OCI-LY1 (cell line): ENCODE results near the gene KCNH4.

Experiments used
- H2AFZ ChIP-seq: fragments of 200-600 bp; sonication (generic), shearing (Covaris generic); 2 replicates; pipeline ENCODE4 v1.6.0; 2014; ENCODE audit warnings: antibody characterized with exemption, mild to moderate bottlenecking, low read length
- H3F3A ChIP-seq: fragments of 200-600 bp; sonication (generic), shearing (Covaris generic); 2 replicates; pipeline ENCODE4 v1.6.0; 2014; ENCODE audit warnings: mild to moderate bottlenecking, antibody characterized with exemption, low read length, moderate library complexity; ENCODE audit not compliant: insufficient read depth
- H3K27ac ChIP-seq: fragments of 200-600 bp; sonication (generic); 2 replicates; pipeline ENCODE4 v1.5.1; 2014; ENCODE audit warnings: low read length, mixed run types, mild to moderate bottlenecking, low read depth; ENCODE audit not compliant: poor library complexity, severe bottlenecking
- H3K27me3 ChIP-seq: fragments of 200-600 bp; sonication (generic); 2 replicates; pipeline ENCODE4 v1.6.0; 2014; ENCODE audit warnings: antibody characterized with exemption, mild to moderate bottlenecking, low read length, moderate library complexity; ENCODE audit not compliant: insufficient read depth
- H3K36me3 ChIP-seq: fragments of 200-600 bp; sonication (generic); 2 replicates; pipeline ENCODE4 v1.6.1; 2014; ENCODE audit warnings: mild to moderate bottlenecking, antibody characterized with exemption, low read length, moderate library complexity, mixed read lengths; ENCODE audit not compliant: insufficient read depth
- H3K4me1 ChIP-seq: fragments of 200-600 bp; sonication (generic); 2 replicates; pipeline ENCODE4 v1.5.1; 2014; ENCODE audit warnings: mild to moderate bottlenecking, low read length, moderate library complexity; ENCODE audit not compliant: insufficient read depth, severe bottlenecking
- H3K4me2 ChIP-seq: fragments of 200-600 bp; sonication (generic), shearing (Covaris generic); 2 replicates; pipeline ENCODE4 v1.6.1; 2014; ENCODE audit warnings: low read length
- H3K4me3 ChIP-seq: fragments of 200-600 bp; sonication (generic); 2 replicates; pipeline ENCODE4 v1.5.1; 2014; ENCODE audit warnings: low read length, low read depth, mild to moderate bottlenecking, mixed read lengths; ENCODE audit not compliant: poor library complexity, severe bottlenecking
- H3K79me2 ChIP-seq: fragments of 200-600 bp; shearing (Covaris generic); 2 replicates; pipeline ENCODE4 v1.6.1; 2016; ENCODE audit warnings: mixed run types, low read length, mixed read lengths; ENCODE audit not compliant: insufficient read depth
- H3K9ac ChIP-seq: fragments of 200-600 bp; sonication (generic), shearing (Covaris generic); 2 replicates; pipeline ENCODE4 v1.6.1; 2014; ENCODE audit warnings: mild to moderate bottlenecking, low read length, mixed read lengths
- H3K9me2 ChIP-seq: fragments of 200-600 bp; sonication (generic), shearing (Covaris generic); 2 replicates; pipeline ENCODE4 v1.6.1; 2014; ENCODE audit warnings: low read depth, mild to moderate bottlenecking, low read length, mixed read lengths
- H3K9me3 ChIP-seq: fragments of 200-600 bp; shearing (Covaris generic); 2 replicates; pipeline ENCODE4 v1.6.1; 2014; ENCODE audit warnings: low read length, mixed read lengths
- H4K20me1 ChIP-seq: fragments of 200-600 bp; sonication (generic), shearing (Covaris generic); 2 replicates; pipeline ENCODE4 v1.6.0; 2016; ENCODE audit warnings: mild to moderate bottlenecking, low read length; ENCODE audit not compliant: insufficient read depth
- EZH2 ChIP-seq: fragments of 200-600 bp; sonication (generic), shearing (Covaris generic); IDR thresholded peaks from 2 replicates; pipeline ENCODE4 v1.8.0; 2017; ENCODE audit warnings: borderline replicate concordance, mixed run types, mild to moderate bottlenecking, antibody characterized with exemption, low read length, moderate library complexity, mixed read lengths
- TF ChIP-seq, protein P1 (sequence below): fragments of 200-600 bp; sonication (generic), shearing (Covaris generic); IDR thresholded peaks from 2 replicates; pipeline ENCODE4 v1.5.1; 2017; ENCODE audit warnings: mild to moderate bottlenecking, antibody characterized with exemption, low read length, moderate library complexity, mixed read lengths

The KCNH4 gene

GRCh38 chr17:42117397-42118125 is 63.4 kb downstream of the KCNH4 start:
- Histone ChIP-seq H3K36me3 (peaks cover 39% of the 10 kb centered on the region; the same call in 1 of the 2 replicates), H3K4me2 (no peak overlapping the region), H3K79me2 (no peaks in the 10 kb centered on the region), H3K27me3 (no peaks in the 10 kb centered on the region), H3K27ac (no peak overlapping the region), H3K9ac (no peak overlapping the region), H3K9me2 (no peaks in the 10 kb centered on the region), H2AFZ (no peak overlapping the region), H3F3A (no peaks in the 10 kb centered on the region), H4K20me1 (no peaks in the 10 kb centered on the region), H3K9me3 (no peaks in the 10 kb centered on the region), H3K4me3 (no peak overlapping the region), H3K4me1 (peaks cover 55% of the 10 kb centered on the region)
- TF ChIP-seq, protein P1, sequence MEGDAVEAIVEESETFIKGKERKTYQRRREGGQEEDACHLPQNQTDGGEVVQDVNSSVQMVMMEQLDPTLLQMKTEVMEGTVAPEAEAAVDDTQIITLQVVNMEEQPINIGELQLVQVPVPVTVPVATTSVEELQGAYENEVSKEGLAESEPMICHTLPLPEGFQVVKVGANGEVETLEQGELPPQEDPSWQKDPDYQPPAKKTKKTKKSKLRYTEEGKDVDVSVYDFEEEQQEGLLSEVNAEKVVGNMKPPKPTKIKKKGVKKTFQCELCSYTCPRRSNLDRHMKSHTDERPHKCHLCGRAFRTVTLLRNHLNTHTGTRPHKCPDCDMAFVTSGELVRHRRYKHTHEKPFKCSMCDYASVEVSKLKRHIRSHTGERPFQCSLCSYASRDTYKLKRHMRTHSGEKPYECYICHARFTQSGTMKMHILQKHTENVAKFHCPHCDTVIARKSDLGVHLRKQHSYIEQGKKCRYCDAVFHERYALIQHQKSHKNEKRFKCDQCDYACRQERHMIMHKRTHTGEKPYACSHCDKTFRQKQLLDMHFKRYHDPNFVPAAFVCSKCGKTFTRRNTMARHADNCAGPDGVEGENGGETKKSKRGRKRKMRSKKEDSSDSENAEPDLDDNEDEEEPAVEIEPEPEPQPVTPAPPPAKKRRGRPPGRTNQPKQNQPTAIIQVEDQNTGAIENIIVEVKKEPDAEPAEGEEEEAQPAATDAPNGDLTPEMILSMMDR, result no peak
- no peak for TF ChIP-seq EZH2

GRCh38 chr17:42116705-42117396 is 64.1 kb downstream of the KCNH4 start:
- no peak for TF ChIP-seq EZH2
- TF ChIP-seq, protein P1, result peak; percentile 93
- H3K9me3 ChIP-seq, result no peaks in the 10 kb centered on the region
- no peaks in the 10 kb centered on the region for H4K20me1 ChIP-seq
- H3K27ac ChIP-seq, result peak overlapping the region; percentile 80
- no peak overlapping the region for H2AFZ ChIP-seq
- H3K36me3 ChIP-seq, result peaks cover 39% of the 10 kb centered on the region; the same call in 1 of the 2 replicates
- H3K9ac ChIP-seq, result no peak overlapping the region
- no peaks in the 10 kb centered on the region for H3K9me2 ChIP-seq
- H3K4me3 ChIP-seq, result no peak overlapping the region
- no peaks in the 10 kb centered on the region for H3F3A ChIP-seq
- no peak overlapping the region for H3K4me2 ChIP-seq
- no peaks in the 10 kb centered on the region for H3K79me2 ChIP-seq
- peaks cover 62% of the 10 kb centered on the region for H3K4me1 ChIP-seq
- no peaks in the 10 kb centered on the region for H3K27me3 ChIP-seq

DNA sequence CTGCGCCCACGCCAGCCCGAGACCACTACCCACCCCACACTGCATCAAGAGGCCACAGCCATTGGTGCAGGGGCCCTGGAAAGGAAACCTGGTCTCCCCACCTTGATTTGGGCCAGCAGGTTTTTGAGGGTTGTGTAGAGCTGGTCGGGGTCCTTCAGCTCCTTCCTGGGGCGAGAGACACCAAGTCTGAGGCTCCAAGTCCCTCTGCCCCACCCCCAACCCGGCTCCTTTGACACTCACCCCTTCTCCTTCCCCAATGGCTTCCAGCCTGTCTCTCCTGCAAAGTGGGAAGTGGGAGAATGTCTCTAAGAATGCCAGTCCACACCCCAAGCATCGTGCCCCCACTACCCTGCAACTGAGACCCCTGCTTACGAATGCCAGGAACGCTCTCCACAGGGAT is 66.8 kb downstream of the KCNH4 start:
- peaks cover 36% of the 10 kb centered on the region; the same call in 1 of the 2 replicates for H3K36me3 ChIP-seq
- no peaks in the 10 kb centered on the region for H4K20me1 ChIP-seq
- no peaks in the 10 kb centered on the region for H3K9me2 ChIP-seq
- no peaks in the 10 kb centered on the region for H3K79me2 ChIP-seq
- no peaks in the 10 kb centered on the region for H3F3A ChIP-seq
- peaks cover 56% of the 10 kb centered on the region for H3K4me1 ChIP-seq
- H3K9me3 ChIP-seq, result no peaks in the 10 kb centered on the region
- no peak overlapping the region for H3K4me3 ChIP-seq
- H3K4me2 ChIP-seq, result no peak overlapping the region
- TF ChIP-seq, protein P1, result no peak
- no peak for TF ChIP-seq EZH2
- no peak overlapping the region for H3K27ac ChIP-seq
- H2AFZ ChIP-seq, result no peak overlapping the region
- no peaks in the 10 kb centered on the region for H3K27me3 ChIP-seq
- no peak overlapping the region for H3K9ac ChIP-seq
